RCC 7860 (cell line): Measurements from ENCODE around the gene COPS4.
A peak's percentile ranks its signal among the peaks of the same experiment; 100 is the strongest.
"Not testable (repeated sequence)": the region's sequence is repeated elsewhere in the genome, so short reads cannot be mapped to it uniquely, and the experiment has no call there.

Experiments used
- DNase-seq: peaks from one replicate; pipeline ENCODE4 v3.0.0-alpha.2; 2015; ENCODE audit warnings: low spot score
- FAIRE-seq: peaks from 2 replicates; lab custom pipeline; 2012; peaks lifted over from hg19 to GRCh38; lab: Jason Lieb, UNC

COPS4 gene

GRCh38 chr4:83075311-83076095 lies 40.5 kb downstream of the COPS4 start:
- FAIRE-seq = peak; percentile 17
- no peak for DNase-seq

- FAIRE-seq (no peak), DNase-seq (no peak)
Observed at GRCh38 chr4:83080561-83080960, 45.6 kb downstream of the COPS4 start.

- peak; percentile 71 for DNase-seq
- peak; percentile 72 for FAIRE-seq
Observed at GRCh38 chr4:83082777-83083176, 47.8 kb downstream of the COPS4 start.

- DNase-seq (no peak), FAIRE-seq (no peak)
Observed at GRCh38 chr4:83083925-83084475, 49.0 kb downstream of the COPS4 start.

GRCh38 chr4:83084956-83085355 lies 50.0 kb downstream of the COPS4 start:
- DNase-seq = peak; percentile 81
- peak; percentile 93 for FAIRE-seq

- DNase-seq (no peak), FAIRE-seq (no peak)
Observed at GRCh38 chr4:83089410-83090157, 54.6 kb downstream of the COPS4 start.

- DNase-seq (no peak), FAIRE-seq (no peak)
Observed at GRCh38 chr4:83093060-83093640, 58.2 kb downstream of the COPS4 start.

GRCh38 chr4:83096397-83096796 lies 61.4 kb downstream of the COPS4 start:
- FAIRE-seq (no peak), DNase-seq (no peak)

- no peak for FAIRE-seq
- no peak for DNase-seq
Observed at GRCh38 chr4:83104991-83105390, 70.0 kb downstream of the COPS4 start.

- FAIRE-seq = no peak
Observed at GRCh38 chr4:83107631-83108030, 72.6 kb downstream of the COPS4 start.

GRCh38 chr4:83108101-83108861 lies 73.3 kb downstream of the COPS4 start:
- FAIRE-seq (no peak), DNase-seq (no peak)

More at GRCh38 chr4:83107631-83108030, 72.6 kb downstream of the COPS4 start:
- DNase-seq = no peak

- FAIRE-seq (no peak), DNase-seq (no peak)
Observed at GRCh38 chr4:83109480-83110222, 74.7 kb downstream of the COPS4 start.

- FAIRE-seq = no peak
Observed at GRCh38 chr4:83110223-83110945, 75.4 kb downstream of the COPS4 start.

GRCh38 chr4:83110970-83111750 lies 76.2 kb downstream of the COPS4 start:
- FAIRE-seq (no peak), DNase-seq (no peak)

More at GRCh38 chr4:83110223-83110945, 75.4 kb downstream of the COPS4 start:
- peak; percentile 48 for DNase-seq

GRCh38 chr4:83111751-83112141 lies 76.8 kb downstream of the COPS4 start:
- FAIRE-seq, DNase-seq: not testable (repeated sequence)

GRCh38 chr4:83112231-83112630 lies 77.2 kb downstream of the COPS4 start:
- FAIRE-seq (no peak), DNase-seq (no peak)

- peak; percentile 88 for DNase-seq
- FAIRE-seq = peak; percentile 91
Observed at GRCh38 chr4:83112678-83113428, 77.9 kb downstream of the COPS4 start.

GRCh38 chr4:83113429-83113786 lies 78.4 kb downstream of the COPS4 start:
- peak; percentile 53 for DNase-seq
- peak; percentile 75 for FAIRE-seq
